Fibroblast of the conjunctiva (primary cell): ENCODE data around the gene ATP11B.

Experiments
- DNase-seq: peaks from one replicate; pipeline ENCODE4 v3.0.0-alpha.2; 2010; ENCODE audit warnings: low read depth

Gene ATP11B

DNA sequence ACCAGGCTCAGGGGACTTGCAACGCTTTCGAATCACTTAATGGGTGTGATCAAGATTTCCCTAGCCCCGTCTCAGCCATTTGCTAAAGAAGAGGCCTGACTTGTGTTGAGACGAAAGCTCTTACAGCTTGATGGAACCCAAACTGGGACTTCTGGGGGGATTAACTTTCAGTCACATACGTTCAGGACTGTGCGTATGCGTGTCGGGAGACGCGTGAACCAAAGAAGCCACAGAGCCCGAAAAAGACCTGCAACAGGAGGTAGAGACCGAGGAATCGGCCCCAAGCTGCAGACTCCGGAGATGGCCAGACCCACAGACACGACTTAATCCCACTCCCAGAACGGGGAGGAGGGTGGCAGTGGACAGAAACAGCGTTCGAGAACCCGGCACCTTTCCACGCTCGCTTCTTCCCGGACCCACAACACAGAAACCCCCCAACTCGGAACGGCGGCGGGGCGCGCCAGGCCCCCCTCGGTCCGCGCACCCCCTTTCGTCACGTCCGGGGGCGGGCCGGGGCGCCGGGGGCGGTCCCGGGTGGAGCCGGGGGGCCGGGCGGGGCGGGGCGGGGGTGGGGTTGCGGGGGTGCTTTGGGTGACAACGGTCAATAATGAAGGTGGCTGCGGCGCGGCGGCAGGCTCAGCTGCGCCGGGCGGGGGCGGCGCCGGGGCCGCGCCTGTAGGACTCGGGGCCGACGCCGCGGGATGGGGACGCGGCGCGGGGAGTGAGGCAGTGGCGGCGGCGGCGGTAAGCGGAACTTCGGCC is at the start of gene ATP11B:
Gene ATP11B (plus strand): TSS at position 604 of the 762 bp plus-strand sequence. CDS start 256 bp downstream, outside the sequence.
- no peak for DNase-seq

DNA sequence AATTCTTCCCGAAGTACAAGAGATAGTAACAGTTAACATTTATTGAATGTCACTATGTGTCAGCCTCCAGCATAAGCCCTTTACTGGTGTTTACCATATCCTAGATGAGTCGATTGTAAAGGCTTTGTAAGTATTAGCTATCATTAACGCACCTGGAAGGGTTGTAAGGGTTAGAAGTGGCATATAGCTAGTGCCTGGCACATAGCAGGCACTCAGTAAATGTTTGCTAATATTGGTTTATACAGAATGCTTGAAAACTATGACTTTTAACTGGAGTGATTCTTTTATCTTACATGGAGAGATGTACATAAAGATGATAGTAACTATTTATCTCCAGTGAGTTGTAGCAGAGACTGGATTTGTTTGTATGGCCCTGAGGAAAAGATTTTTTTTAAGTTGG is 46.3 kb upstream of the ATP11B start:
- DNase-seq, result no peak

GRCh38 chr3:182755308-182755707 is 38.0 kb upstream of the ATP11B start:
- no peak for DNase-seq

DNA sequence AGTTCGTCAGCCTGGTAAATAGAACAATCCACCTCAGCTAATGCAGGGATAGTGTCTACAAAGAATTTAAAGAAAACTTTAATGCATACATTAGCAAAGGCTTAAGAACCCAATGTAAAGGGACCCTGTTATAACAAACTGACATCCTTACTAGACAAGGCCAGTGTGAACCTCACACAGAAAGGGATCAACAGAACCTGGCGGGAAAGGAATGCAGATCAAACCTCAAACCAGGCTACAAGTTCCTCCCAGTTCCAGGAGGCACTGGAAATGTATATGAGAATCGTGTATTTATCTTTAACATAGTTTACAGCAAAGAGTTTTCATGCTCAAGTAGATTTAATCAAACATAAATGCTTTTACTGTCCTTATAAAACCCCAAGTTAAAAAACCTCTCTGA is 37.6 kb upstream of the ATP11B start:
- no peak for DNase-seq

DNA sequence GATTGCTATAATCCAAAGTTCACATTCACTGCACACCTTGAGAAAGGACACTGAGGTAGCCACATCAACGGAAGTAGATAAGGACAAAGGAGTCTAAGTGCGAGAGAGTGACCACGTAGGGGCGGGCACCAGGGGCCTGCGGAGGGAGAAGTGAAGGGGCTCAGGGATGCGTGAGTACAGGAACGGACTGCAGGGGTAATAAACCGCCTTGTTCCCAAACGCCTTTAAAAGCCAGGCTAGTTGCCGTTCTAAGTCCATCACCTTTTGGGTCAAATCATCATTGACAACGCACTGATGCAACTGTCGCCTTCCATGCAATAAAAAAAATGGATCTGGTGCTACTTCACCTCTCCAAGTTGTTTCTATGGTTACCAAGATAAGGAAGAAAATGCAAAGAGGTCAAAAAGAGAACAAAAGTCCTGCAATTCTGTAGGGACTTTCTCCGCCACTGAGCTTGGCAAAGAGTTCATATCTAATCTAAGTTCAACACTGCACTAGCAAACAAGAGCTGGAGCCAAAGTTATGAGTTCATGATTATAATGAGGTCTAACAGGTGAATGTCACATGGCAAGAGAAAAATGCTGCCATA is 32.6 kb upstream of the ATP11B start:
- no peak for DNase-seq

GRCh38 chr3:182763896-182764295 is 29.4 kb upstream of the ATP11B start:
- no peak for DNase-seq

- no peak for DNase-seq
Observed at GRCh38 chr3:182765287-182765686, 28.0 kb upstream of the ATP11B start.

GRCh38 chr3:182766099-182766498 is 27.2 kb upstream of the ATP11B start:
- no peak for DNase-seq

GRCh38 chr3:182768413-182768812 is 24.9 kb upstream of the ATP11B start:
- DNase-seq, result no peak

- DNase-seq, result no peak
Observed at GRCh38 chr3:182769673-182770072, 23.6 kb upstream of the ATP11B start.

GRCh38 chr3:182782149-182782548 is 11.2 kb upstream of the ATP11B start:
- DNase-seq, result no peak

DNA sequence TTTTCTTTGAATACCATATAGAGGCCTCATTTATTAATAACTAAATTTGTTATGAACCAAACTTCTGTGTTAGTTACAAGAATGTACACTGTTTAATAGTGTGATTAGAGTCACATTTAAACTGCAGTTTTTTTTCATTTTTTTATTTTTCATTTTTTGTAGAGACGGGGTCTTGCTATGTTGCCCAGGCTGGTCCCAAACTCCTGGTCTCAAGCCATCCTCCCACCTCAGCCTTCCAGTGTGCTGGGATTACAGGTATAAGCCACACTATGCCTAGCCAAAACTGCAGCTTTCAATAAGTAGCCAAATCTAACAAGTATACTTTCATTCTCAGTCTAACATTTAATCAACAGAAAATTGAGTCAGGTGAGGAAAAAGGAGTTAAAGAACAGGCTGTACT is 10.2 kb upstream of the ATP11B start:
- DNase-seq, result no peak

- DNase-seq, result no peak
Observed at GRCh38 chr3:182784542-182784941, 8.8 kb upstream of the ATP11B start.

DNA sequence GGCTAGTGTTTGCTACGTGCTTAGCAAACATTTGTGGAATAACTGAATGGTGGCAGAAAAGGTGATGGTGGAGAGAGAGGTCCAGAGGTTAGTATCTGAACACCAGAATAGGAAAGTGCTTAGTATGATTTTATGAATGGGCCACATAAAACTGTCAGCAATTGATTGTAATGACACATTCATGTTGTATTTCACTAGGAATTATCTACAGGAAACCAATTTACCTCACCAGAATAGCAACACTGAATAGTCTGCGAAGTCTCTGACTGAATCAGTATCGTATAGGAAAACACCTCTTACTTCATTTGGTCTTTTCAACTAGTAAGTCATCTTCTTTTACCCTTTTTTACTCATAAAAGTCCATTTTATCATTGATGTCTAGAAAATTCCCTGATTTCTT is 8.2 kb upstream of the ATP11B start:
- DNase-seq, result no peak

GRCh38 chr3:182785756-182786155 is 7.5 kb upstream of the ATP11B start:
- no peak for DNase-seq

- no peak for DNase-seq
Observed at GRCh38 chr3:182786564-182787196, 6.6 kb upstream of the ATP11B start.

DNA sequence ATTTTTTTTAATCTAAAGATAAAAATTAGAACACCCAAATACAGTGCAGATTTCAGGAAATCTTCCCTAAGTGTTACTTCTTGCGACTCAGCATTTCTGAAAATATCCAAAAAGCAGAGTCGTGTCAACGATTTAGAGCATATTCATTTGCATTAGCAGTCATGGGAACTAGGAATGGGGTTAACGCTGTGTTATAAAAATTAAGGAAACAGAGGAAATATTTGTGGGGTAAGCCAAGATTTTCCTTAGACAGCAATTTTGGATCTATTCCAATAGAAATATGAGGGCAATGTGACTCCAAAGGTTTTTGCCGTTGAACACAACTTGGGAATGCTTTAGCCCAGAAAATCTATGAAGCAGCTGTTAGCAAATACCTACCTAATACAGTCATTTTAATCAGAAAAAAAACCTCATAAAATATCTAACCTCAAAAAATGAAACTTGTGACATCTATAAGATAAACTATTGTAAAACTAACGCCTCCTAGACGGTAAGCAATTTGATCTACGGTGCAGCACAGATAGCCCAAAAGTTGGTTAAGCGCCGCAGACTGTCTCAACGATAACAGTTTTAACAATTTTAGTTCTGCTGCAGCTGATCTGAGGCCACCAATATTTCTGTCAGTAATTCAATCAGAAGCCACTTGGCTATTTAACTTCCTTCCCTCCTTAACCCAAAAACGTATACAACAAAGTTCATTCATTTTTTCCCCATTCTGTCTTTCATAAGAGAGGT is 5.8 kb upstream of the ATP11B start:
- DNase-seq, result no peak

- DNase-seq, result no peak
Observed at GRCh38 chr3:182789371-182789770, 3.9 kb upstream of the ATP11B start.

GRCh38 chr3:182790612-182791011 is 2.7 kb upstream of the ATP11B start:
- DNase-seq, result no peak

DNA sequence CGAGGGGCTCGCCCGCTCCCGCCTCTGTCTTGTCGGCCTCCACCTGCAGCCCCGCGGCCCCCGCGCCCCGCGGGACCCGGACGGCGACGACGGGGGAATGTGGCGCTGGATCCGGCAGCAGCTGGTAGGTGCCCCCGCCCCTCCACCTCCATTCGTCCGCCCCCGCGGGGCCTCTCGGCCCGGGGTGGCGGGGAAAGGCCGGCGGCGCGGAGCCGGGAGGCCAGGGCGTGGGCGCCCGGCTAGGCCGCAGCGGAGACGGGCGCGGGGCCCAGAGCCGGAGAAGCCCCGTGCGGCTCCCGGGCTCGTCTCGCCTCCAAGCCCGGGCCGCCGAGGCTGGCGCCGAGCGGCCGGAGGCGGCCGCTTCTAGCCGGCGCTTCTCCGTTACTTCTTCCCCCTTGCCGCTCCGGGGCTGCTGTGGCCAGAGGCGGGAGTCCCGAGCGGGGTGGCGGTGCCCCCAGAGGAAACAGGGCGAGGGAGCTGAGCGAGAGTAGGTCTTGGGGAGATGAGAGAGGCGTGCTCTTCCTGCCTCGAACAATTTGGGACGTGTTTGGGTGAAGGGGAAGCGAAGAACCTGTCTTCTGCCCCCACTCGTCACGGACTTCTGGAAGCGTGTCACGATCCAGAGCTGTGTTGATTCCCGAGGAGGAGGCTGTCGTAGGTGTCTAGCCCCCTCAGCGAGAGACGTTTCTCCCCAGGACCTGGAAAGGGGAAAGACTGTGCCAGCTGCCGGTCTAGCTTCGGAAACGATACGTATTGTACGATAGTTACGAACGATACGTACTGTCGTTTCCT is 555 bp downstream of the ATP11B start:
- no peak for DNase-seq

DNA sequence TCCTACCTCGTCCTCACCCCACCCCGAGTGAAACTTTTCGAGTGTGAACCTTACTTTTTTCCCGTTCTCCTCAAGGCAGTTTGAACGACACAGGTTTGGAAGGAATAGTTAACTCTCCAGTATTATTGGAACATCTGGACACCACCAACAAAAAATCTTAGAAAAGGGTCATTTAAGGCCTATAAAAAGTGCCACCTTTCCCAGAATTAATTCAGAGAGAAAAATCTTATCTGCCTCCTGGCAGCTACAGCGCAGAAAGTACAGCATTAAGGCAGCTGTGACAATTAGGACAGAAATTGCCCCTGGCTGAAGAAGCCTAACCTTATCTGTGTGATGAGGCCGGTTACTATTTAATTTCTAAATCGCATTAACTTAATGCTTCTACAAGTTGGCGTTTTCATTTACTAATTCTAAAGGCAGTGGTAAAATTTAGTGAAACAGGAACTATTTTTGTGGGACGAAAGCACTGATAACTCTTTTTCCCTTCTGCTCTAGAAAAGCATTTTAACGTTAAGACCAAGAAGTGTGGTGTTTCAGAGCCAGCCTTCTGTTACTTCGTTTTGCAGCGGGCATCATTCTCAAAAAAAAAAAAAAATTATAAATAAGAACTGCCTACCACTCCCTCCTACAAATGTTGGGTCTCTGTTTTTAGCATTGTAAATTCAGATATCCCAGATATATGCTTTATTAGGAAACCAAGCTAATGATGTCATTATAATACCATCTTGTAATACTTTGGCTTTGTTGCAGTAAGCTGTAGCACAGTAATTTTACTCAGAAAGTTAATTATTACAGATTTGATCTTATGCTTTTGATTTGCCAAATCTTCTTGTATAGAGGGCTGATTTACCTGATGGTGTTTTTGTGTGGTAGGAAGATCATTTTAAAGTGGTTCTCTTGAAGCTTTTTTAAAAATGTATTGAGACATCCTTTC is 1.4 kb downstream of the ATP11B start:
- DNase-seq, result no peak
